ENCODE data around the gene ESYT1.

GRCh38 chr12:56161690-56162351 is 33.8 kb downstream of the ESYT1 start:
- TF ChIP-seq CTCF (IDR thresholded peaks at IDR 0.05) (no peak), POLR2AphosphoS5 (IDR thresholded peaks at IDR 0.05; ENCODE audit: low read depth, low read length) (no peak), REST (IDR thresholded peaks at IDR 0.05; ENCODE audit: insufficient read depth in 1 of 2, low read depth in 2 of 2, low read length in 1 of 2) (no peak), SIN3A (IDR thresholded peaks at IDR 0.05; ENCODE audit: borderline replicate concordance, insufficient read depth, low read depth, low read length) (no peak)
